Suprapubic skin (tissue), 3 donors: ENCODE results near the gene DNAH14.

Experiments used
- EP300 ChIP-seq: sonication (generic); formaldehyde crosslinking; IDR thresholded peaks from one replicate; pipeline ENCODE4 v1.6.1; 2017; ENCODE audit warnings: antibody characterized with exemption
- POLR2A ChIP-seq, 2 donors: fragments of 450-650 bp; IDR thresholded peaks; one replicate each; pipeline ENCODE4 v1.6.1; 2017; ENCODE audit warnings: antibody characterized with exemption in 2 of 2, mild to moderate bottlenecking in 2 of 2, moderate library complexity in 2 of 2
- TF ChIP-seq, protein P1 (sequence below), 2 donors: fragments of 200-600 bp in 1 of 2; fragments of 450-650 bp in 1 of 2; sonication (generic) in 1 of 2; IDR thresholded peaks; one replicate each; pipeline ENCODE4 v1.5.1; 2016 to 2019; ENCODE audit warnings: antibody characterized with exemption in 2 of 2, mild to moderate bottlenecking in 1 of 2, moderate library complexity in 1 of 2

DNA sequence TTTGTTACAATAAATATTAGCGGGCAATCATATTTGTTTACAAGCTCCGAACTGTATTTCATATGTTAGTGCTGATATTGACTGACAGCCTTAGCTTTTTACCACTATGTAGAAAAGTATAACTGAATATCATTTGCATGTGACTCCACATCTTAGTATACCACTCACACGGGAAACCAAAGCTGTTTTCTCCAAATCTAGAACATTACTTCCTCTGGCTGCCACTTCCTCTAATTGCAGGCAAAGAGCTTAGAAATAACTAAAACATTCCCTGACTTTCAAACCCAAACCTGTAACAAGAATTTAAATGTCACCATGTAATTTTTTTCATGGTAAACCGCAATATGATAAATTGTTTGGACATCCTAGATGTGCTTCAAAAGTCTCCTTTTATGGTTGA, 323.7 kb downstream of the DNAH14 start:
- TF ChIP-seq POLR2A (IDR thresholded peaks at IDR 0.05) (no peak), EP300 (no peak)
- TF ChIP-seq, protein P1, sequence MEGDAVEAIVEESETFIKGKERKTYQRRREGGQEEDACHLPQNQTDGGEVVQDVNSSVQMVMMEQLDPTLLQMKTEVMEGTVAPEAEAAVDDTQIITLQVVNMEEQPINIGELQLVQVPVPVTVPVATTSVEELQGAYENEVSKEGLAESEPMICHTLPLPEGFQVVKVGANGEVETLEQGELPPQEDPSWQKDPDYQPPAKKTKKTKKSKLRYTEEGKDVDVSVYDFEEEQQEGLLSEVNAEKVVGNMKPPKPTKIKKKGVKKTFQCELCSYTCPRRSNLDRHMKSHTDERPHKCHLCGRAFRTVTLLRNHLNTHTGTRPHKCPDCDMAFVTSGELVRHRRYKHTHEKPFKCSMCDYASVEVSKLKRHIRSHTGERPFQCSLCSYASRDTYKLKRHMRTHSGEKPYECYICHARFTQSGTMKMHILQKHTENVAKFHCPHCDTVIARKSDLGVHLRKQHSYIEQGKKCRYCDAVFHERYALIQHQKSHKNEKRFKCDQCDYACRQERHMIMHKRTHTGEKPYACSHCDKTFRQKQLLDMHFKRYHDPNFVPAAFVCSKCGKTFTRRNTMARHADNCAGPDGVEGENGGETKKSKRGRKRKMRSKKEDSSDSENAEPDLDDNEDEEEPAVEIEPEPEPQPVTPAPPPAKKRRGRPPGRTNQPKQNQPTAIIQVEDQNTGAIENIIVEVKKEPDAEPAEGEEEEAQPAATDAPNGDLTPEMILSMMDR (IDR thresholded peaks at IDR 0.05) = no peak
